ENCODE data around the gene PRDM7. TPM values are rescaled to one million over a fixed set of nuclear protein-coding genes. Genes with fewer than 3 reads are reported as not detected.
"Not testable (repeated sequence)": the region's sequence is repeated elsewhere in the genome, so short reads cannot be mapped to it uniquely, and the experiment has no call there.

PRDM7 gene
- total RNA-seq, 4 donors from 2014 or later = not detected

- H3K9me3 ChIP-seq; H3K27ac ChIP-seq; H3K27me3 ChIP-seq; H3K4me3 ChIP-seq; H3K36me3 ChIP-seq; intact Hi-C loops (cut with DNase I); DNase-seq: not testable (repeated sequence)
- peak in 1 of 6 experiments; percentile 37 for TF ChIP-seq CTCF (IDR thresholded peaks at IDR 0.05)
- WGBS, 2 donors = no CpG with 5 or more reads among the region's 9 CpGs
- H3K4me1 ChIP-seq = peaks cover 0 to 15% (median 0%) of the 10 kb centered on the region in 3 donors
Observed at GRCh38 chr16:90097010-90097684, 20.0 kb upstream of the PRDM7 start.

GRCh38 chr16:90094791-90095190, 17.7 kb upstream of the PRDM7 start:
- peaks cover 0 to 11% (median 0%) of the 10 kb centered on the region in 3 donors for H3K4me1 ChIP-seq
- H3K9me3 ChIP-seq; H3K27ac ChIP-seq; DNase-seq; H3K36me3 ChIP-seq; intact Hi-C loops (cut with DNase I); H3K27me3 ChIP-seq; H3K4me3 ChIP-seq: not testable (repeated sequence)
- WGBS, 2 donors = 84% methylated on average over 11 of the region's 22 CpGs; no CpG with 5 or more reads in 1 of the 2 donors

GRCh38 chr16:90094296-90094695, 17.2 kb upstream of the PRDM7 start:
- intact Hi-C loops (cut with DNase I); DNase-seq: not testable (repeated sequence)
- WGBS, 2 donors = no CpG with 5 or more reads among the region's 35 CpGs

GRCh38 chr16:90093799-90094198, 16.7 kb upstream of the PRDM7 start:
- H3K4me1 ChIP-seq; H3K4me3 ChIP-seq; H3K27ac ChIP-seq; H3K27me3 ChIP-seq; DNase-seq; H3K36me3 ChIP-seq; intact Hi-C loops (cut with DNase I); H3K9me3 ChIP-seq: not testable (repeated sequence)
- 60 to 87% methylated on average over 3 to 14 of the region's 30 CpGs for WGBS, 2 donors

More at GRCh38 chr16:90094296-90094695, 17.2 kb upstream of the PRDM7 start:
- H3K4me3 ChIP-seq, H3K4me1 ChIP-seq, H3K36me3 ChIP-seq, H3K27ac ChIP-seq, H3K27me3 ChIP-seq, H3K9me3 ChIP-seq: not testable (repeated sequence)

GRCh38 chr16:90092781-90093180, 15.7 kb upstream of the PRDM7 start:
- DNase-seq; H3K4me1 ChIP-seq; H3K4me3 ChIP-seq; H3K9me3 ChIP-seq; intact Hi-C loops (cut with DNase I); H3K36me3 ChIP-seq; H3K27ac ChIP-seq; H3K27me3 ChIP-seq: not testable (repeated sequence)
- WGBS, 2 donors = 38 to 44% methylated on average over 4 of the region's 4 CpGs

- intact Hi-C loops (cut with DNase I) = no loop called here
- WGBS, 2 donors = 70 to 80% methylated on average over 4 of the region's 4 CpGs
- H3K36me3 ChIP-seq = no peaks in the 10 kb centered on the region
- peaks cover 0 to 14% (median 0%) of the 10 kb centered on the region in 4 donors for H3K27me3 ChIP-seq
- no peaks in the 10 kb centered on the region for H3K9me3 ChIP-seq
- H3K4me1 ChIP-seq = peaks cover 0 to 15% (median 4%) of the 10 kb centered on the region in 3 donors
- TF ChIP-seq CTCF (IDR thresholded peaks at IDR 0.05) = no peak
- no peak for TF ChIP-seq POLR2A (IDR thresholded peaks at IDR 0.05)
- no peak for DNase-seq
- H3K27ac ChIP-seq = no peak overlapping the region
- no peak overlapping the region for H3K4me3 ChIP-seq
Observed at GRCh38 chr16:90084215-90084950, 7.3 kb upstream of the PRDM7 start.

GRCh38 chr16:90083139-90083538, 6.0 kb upstream of the PRDM7 start:
- TF ChIP-seq POLR2A (IDR thresholded peaks at IDR 0.05) = no peak
- TF ChIP-seq CTCF (IDR thresholded peaks at IDR 0.05) = no peak
- H3K27ac ChIP-seq = no peak overlapping the region
- peaks cover 0 to 16% (median 0%) of the 10 kb centered on the region in 4 donors for H3K27me3 ChIP-seq
- WGBS, 2 donors = 91% methylated on average over 8 of the region's 8 CpGs
- peaks cover 0 to 19% (median 6%) of the 10 kb centered on the region in 3 donors for H3K4me1 ChIP-seq
- intact Hi-C loops (cut with DNase I) = no loop called here
- no peak overlapping the region for H3K4me3 ChIP-seq
- no peak for DNase-seq
- no peaks in the 10 kb centered on the region for H3K36me3 ChIP-seq
- no peaks in the 10 kb centered on the region for H3K9me3 ChIP-seq

Data from esophagus squamous epithelium (tissue), 5 donors.